ENCODE results near the gene SIRPD. TPM values are rescaled to one million over a fixed set of nuclear protein-coding genes. Genes with fewer than 3 reads are reported as not detected.
"Not testable (repeated sequence)": the region's sequence is repeated elsewhere in the genome, so short reads cannot be mapped to it uniquely, and the experiment has no call there.

The SIRPD gene
- total RNA-seq, 1 donor = not detected

- TF ChIP-seq, protein P1, sequence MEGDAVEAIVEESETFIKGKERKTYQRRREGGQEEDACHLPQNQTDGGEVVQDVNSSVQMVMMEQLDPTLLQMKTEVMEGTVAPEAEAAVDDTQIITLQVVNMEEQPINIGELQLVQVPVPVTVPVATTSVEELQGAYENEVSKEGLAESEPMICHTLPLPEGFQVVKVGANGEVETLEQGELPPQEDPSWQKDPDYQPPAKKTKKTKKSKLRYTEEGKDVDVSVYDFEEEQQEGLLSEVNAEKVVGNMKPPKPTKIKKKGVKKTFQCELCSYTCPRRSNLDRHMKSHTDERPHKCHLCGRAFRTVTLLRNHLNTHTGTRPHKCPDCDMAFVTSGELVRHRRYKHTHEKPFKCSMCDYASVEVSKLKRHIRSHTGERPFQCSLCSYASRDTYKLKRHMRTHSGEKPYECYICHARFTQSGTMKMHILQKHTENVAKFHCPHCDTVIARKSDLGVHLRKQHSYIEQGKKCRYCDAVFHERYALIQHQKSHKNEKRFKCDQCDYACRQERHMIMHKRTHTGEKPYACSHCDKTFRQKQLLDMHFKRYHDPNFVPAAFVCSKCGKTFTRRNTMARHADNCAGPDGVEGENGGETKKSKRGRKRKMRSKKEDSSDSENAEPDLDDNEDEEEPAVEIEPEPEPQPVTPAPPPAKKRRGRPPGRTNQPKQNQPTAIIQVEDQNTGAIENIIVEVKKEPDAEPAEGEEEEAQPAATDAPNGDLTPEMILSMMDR (IDR thresholded peaks at IDR 0.05; ENCODE audit: insufficient read depth, low read length) = no peak
- DNase-seq (ENCODE audit: low read depth) = no peak
- no peak overlapping the region for H3K4me3 ChIP-seq (ENCODE audit: low read depth, low read length)
Observed at GRCh38 chr20:1577906-1578305, 20.4 kb upstream of the SIRPD start.

- H3K4me3 ChIP-seq (ENCODE audit: low read depth, low read length); DNase-seq (ENCODE audit: low read depth): not testable (repeated sequence)
Observed at GRCh38 chr20:1577313-1577712, 19.8 kb upstream of the SIRPD start.

GRCh38 chr20:1576641-1577040 is 19.1 kb upstream of the SIRPD start:
- H3K4me3 ChIP-seq (ENCODE audit: low read depth, low read length) = no peak overlapping the region
- DNase-seq (ENCODE audit: low read depth) = no peak
- TF ChIP-seq, protein P1 (IDR thresholded peaks at IDR 0.05; ENCODE audit: insufficient read depth, low read length) = no peak

- not testable (repeated sequence) for DNase-seq (ENCODE audit: low read depth); H3K4me3 ChIP-seq (ENCODE audit: low read depth, low read length)
Observed at GRCh38 chr20:1576003-1576402, 18.5 kb upstream of the SIRPD start.

GRCh38 chr20:1571583-1571982 is 14.1 kb upstream of the SIRPD start:
- DNase-seq (ENCODE audit: low read depth); H3K4me3 ChIP-seq (ENCODE audit: low read depth, low read length): not testable (repeated sequence)

- DNase-seq (ENCODE audit: low read depth) = peak; percentile 56
- TF ChIP-seq, protein P1 (IDR thresholded peaks at IDR 0.05; ENCODE audit: insufficient read depth, low read length) = no peak
- no peak overlapping the region for H3K4me3 ChIP-seq (ENCODE audit: low read depth, low read length)
Observed at GRCh38 chr20:1569415-1569881, 11.9 kb upstream of the SIRPD start.

- no peak overlapping the region for H3K4me3 ChIP-seq (ENCODE audit: low read depth, low read length)
- TF ChIP-seq, protein P1 (IDR thresholded peaks at IDR 0.05; ENCODE audit: insufficient read depth, low read length) = no peak
- DNase-seq (ENCODE audit: low read depth) = no peak
Observed at GRCh38 chr20:1568163-1568490, 10.6 kb upstream of the SIRPD start.

DNA sequence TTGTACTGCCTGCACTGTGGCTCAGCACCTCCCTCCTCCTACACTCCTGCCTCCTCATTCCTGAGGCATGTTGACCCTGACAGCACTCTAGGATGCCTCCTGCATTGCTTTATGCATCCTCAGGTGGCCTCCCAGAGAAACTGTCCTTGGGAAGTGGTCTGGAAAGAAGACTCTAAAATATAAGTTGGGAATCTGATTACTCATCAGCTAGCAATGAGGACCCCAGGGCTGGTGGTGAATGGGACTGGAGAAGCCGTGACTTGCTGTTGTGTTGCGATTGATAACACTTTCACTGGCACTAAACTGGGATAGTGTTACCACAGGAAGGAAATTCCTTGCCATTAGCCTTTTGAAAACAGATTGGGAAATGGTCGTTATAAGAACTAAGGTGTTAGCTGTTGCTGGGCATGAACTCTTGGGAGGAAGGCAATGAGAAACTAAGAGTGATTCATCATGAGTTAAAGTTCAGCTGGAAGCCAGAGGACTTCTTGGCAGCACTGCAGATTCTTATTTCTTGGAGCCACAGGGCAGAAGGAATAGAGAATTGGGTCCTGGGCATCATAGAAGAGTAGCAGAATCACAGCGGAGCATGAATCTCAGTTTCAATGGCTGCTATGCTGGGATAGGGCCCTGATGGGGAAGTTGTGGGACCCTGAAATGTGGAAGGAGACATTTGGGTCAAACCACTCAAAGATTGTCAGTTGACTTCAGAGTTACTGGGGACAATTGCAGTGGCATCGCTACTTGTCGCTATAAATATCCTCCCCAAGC is 10.1 kb upstream of the SIRPD start:
- peak; percentile 69 for DNase-seq (ENCODE audit: low read depth)
- TF ChIP-seq, protein P1 (IDR thresholded peaks at IDR 0.05; ENCODE audit: insufficient read depth, low read length) = no peak
- no peak overlapping the region for H3K4me3 ChIP-seq (ENCODE audit: low read depth, low read length)

All from fibroblast of the aortic adventitia (primary cell).